ENCODE results near the gene PTPRM.

The PTPRM gene

GRCh38 chr18:7696780-7697179 is 129.7 kb downstream of the PTPRM start:
- DNase-seq (ENCODE audit: low read depth), result peak; percentile 24
- no peak for TF ChIP-seq CTCF (conservative IDR thresholded peaks at IDR 0.05; ENCODE audit: low read depth, low read length)
- H3K4me3 ChIP-seq (ENCODE audit: low read depth, low read length), result no peak overlapping the region

- no peak for DNase-seq (ENCODE audit: low read depth)
- no peak overlapping the region for H3K4me3 ChIP-seq (ENCODE audit: low read depth, low read length)
- no peak for TF ChIP-seq CTCF (conservative IDR thresholded peaks at IDR 0.05; ENCODE audit: low read depth, low read length)
Observed at GRCh38 chr18:7697306-7697705, 130.2 kb downstream of the PTPRM start.

GRCh38 chr18:7711495-7711894 is 144.4 kb downstream of the PTPRM start:
- H3K4me3 ChIP-seq (ENCODE audit: low read depth, low read length), result no peak overlapping the region
- no peak for TF ChIP-seq CTCF (conservative IDR thresholded peaks at IDR 0.05; ENCODE audit: low read depth, low read length)
- DNase-seq (ENCODE audit: low read depth), result no peak

GRCh38 chr18:7720395-7720794 is 153.3 kb downstream of the PTPRM start:
- DNase-seq (ENCODE audit: low read depth), result no peak
- H3K4me3 ChIP-seq (ENCODE audit: low read depth, low read length), result no peak overlapping the region
- TF ChIP-seq CTCF (conservative IDR thresholded peaks at IDR 0.05; ENCODE audit: low read depth, low read length), result no peak

GRCh38 chr18:7721532-7721931 is 154.4 kb downstream of the PTPRM start:
- H3K4me3 ChIP-seq (ENCODE audit: low read depth, low read length), result no peak overlapping the region
- no peak for DNase-seq (ENCODE audit: low read depth)
- no peak for TF ChIP-seq CTCF (conservative IDR thresholded peaks at IDR 0.05; ENCODE audit: low read depth, low read length)

DNA sequence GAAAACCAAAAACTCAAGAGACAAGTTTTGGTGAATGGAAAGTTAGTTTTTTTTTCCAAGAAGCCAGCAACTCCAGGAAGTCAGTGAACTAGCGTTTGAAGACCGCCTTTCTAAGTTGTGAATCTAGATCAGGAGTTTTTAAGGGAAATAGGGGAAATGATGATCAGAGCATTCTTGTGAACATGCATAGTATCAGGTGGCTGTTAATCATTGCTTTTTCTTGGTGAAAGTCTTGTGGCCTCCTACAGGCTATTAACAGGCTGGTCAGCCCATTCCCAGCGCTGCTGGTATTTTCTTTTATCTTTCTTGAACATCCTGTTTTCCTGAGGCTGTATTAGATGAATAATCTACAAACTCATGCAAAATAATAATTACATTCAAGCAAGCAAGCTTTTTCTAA is 155.8 kb downstream of the PTPRM start:
- no peak overlapping the region for H3K4me3 ChIP-seq (ENCODE audit: low read depth, low read length)
- TF ChIP-seq CTCF (conservative IDR thresholded peaks at IDR 0.05; ENCODE audit: low read depth, low read length), result peak; percentile 12
- DNase-seq (ENCODE audit: low read depth), result peak; percentile 41

- DNase-seq (ENCODE audit: low read depth), result no peak
- no peak overlapping the region for H3K4me3 ChIP-seq (ENCODE audit: low read depth, low read length)
- no peak for TF ChIP-seq CTCF (conservative IDR thresholded peaks at IDR 0.05; ENCODE audit: low read depth, low read length)
Observed at GRCh38 chr18:7723558-7723957, 156.4 kb downstream of the PTPRM start.

Measured in choroid plexus epithelial cell (primary cell).